Activated CD4-positive, alpha-beta T cell treated with anti-CD3 and anti-CD28 coated beads, Interleukin-2, amount 50 U/mL, for 1 hour (primary cell): Measurements from ENCODE around the gene ICAM3.
"Not testable (repeated sequence)": the region's sequence is repeated elsewhere in the genome, so short reads cannot be mapped to it uniquely, and the experiment has no call there.

Experiments
- DNase-seq: peaks from one replicate; pipeline ENCODE4 v3.0.0-alpha.2; 2020

The ICAM3 gene

DNA sequence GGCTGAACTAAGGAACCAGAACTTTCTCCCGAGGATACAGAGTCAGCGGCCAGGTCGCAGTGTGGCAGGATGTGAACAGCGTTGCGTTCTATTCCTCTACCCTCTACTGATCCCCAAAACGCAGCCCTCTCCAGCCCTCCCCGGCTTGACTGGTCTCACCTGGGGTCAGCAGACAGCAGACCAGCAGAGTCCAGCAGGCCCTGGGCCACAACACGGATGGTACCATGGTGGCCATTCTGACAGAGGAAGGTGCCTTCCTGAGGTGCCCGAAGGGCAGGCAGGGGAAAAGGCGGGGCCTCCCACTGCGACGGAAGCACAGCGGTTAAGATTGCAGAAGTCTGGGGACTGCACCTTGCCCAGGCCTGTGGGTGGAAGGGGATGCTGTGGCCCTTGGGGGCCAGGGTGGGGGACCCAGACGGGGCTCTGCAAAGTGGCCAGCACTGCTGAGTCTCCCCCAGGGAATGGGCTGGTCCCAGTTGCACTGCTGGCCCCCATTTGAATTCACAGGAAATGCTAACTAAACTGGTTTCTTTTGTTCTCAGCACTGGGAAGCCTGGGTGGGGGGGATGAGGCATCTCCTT is at the start of gene ICAM3:
Gene ICAM3, minus strand, starts transcription at position 245 of the 581 bp plus-strand sequence. Its CDS starts 10 bp downstream, at position 235.
- peak; percentile 45 for DNase-seq

DNA sequence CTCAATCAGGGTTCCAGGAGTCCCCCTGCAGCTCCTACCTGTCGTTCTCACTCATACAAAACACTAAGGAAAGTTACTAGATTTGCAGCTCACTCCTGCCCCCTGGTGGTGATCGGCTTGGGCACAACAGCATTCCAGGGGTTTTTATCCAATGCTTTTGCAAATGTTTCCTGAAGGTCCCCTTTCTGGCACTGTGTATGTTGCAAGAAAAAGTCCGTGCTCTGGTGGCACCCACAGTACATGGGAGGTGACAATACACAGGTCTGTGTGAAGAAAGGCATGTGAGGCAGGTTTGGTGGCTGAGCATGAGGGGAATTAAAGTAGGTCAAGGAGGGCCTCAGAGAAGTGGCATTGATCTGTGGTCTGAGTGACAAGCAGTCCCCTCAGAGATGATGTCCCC is 49.5 kb upstream of the ICAM3 start:
- peak; percentile 87 for DNase-seq

DNA sequence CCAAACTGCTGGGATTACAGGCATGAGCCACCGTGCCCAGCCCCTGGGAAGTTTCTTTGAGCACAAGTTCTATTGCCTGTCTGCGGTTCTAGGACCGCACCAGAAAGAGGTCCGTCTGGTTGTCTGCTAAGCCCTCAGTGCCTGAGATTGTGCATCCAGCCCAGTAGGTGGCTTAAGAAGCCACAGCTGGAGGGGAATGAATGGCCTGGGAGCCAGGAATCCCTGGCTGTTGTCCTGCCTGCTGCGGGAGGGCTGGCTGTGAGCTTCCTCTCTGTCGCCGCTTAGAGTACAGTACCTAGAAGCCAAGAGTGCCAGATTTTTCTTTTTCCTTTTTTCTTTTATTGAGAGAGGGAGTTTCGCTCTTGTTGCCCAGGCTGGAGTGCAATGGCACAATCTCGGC is 45.2 kb upstream of the ICAM3 start:
- no peak for DNase-seq

- DNase-seq, result not testable (repeated sequence)
These were observed 43.7 kb upstream of the ICAM3 start for GRCh38 chr19:10383223-10383499.

GRCh38 chr19:10380313-10381102 is 41.1 kb upstream of the ICAM3 start, which contains the start of gene TYK2:
TSS of gene TYK2 (minus strand) at chr19:10380572. CDS start at chr19:10378406, 2,166 bp downstream.
- peak; percentile 95 for DNase-seq

- no peak for DNase-seq
These were observed 40.5 kb upstream of the ICAM3 start for GRCh38 chr19:10379880-10380312.

DNA sequence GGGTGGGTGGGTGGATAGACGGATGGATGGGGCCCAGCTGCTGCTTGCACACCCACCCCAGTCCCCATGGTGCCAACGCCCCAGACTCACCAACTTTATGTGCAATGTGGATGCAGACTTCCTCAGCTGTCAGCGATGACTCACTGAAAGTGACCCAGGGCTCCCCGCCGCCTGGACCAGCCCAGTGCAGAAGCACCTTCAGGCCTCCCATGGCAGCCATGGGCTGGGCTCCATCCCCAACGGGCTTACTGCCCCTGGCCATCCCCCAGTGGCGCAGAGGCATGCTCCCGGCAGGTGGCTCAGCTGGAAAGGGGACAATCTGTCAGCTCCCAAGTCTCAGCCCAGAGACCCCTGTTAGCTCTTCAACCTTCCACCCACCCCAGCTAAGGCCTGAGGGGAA is 38.7 kb upstream of the ICAM3 start:
- no peak for DNase-seq

GRCh38 chr19:10377140-10377640 is 37.8 kb upstream of the ICAM3 start:
- DNase-seq, result not testable (repeated sequence)

DNA sequence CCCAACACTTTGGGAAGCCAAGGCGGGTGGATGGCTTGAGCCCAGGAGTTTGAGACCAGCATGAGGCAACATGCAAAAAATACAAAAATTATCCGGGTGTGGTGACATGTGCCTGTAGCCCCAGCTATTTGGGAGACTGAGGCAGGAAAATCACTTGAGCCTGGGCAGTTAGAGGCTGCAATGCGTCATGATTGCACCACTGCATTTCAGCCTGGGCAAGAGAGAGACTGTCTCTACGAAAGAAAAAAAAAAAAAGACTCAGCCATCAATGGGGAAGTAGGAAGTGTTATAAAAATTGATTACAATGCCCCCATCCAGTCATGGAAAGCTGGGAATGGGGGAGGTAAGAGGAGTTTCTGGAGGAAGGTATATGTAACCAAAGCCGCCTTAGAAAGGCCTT is 35.5 kb upstream of the ICAM3 start:
- DNase-seq, result no peak

GRCh38 chr19:10372690-10373089 is 33.3 kb upstream of the ICAM3 start:
- DNase-seq, result no peak

GRCh38 chr19:10368101-10368803 is 28.8 kb upstream of the ICAM3 start:
- DNase-seq, result no peak

DNA sequence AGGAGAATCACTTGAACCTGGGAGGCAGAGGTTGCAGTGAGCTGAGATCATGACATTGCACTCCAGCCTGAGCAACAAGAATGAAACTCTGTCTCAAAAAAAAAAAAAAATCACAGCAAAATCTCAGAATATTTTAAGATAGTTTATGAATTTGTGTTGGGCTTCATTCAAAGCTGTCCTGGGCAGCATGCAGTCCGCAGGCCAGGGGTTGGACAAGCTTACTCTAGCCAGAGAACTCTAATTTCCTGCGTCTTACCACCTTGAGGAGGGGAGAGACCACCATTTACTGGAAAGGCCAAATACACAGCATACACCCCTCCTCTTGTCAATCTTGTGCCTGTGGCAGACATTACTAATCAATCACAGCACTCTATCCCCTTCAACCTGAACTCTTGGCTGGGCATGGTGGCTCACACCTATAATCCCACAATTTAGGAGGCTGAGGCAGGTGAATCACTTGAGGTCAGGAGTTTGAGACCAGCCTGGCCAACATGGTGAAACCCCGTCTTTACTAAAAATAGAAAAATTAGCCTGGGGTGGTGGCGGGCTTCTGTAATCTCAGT is 27.6 kb upstream of the ICAM3 start:
- DNase-seq, result not testable (repeated sequence)

DNA sequence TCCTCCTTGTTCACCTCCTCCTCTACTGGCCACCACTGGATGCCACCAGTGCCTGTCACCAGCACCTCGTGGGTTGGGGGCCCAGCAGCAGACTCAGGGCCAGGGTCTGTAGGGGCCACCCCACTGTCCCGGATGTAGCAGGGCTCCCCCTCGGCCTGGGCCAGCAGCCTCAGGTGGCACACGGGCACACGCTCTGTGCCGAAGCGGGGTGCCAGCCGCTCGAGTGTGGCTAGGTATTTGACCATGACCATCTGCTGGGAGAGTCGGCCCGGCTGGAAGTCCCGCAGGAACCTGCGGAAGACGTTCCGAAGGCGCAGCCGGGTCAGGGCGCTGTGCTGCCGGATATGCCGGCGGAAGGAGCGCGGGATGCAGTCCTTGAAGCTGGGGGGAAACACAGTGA is 26.1 kb upstream of the ICAM3 start:
- DNase-seq, result no peak

GRCh38 chr19:10364644-10365043 is 25.2 kb upstream of the ICAM3 start:
- no peak for DNase-seq

DNA sequence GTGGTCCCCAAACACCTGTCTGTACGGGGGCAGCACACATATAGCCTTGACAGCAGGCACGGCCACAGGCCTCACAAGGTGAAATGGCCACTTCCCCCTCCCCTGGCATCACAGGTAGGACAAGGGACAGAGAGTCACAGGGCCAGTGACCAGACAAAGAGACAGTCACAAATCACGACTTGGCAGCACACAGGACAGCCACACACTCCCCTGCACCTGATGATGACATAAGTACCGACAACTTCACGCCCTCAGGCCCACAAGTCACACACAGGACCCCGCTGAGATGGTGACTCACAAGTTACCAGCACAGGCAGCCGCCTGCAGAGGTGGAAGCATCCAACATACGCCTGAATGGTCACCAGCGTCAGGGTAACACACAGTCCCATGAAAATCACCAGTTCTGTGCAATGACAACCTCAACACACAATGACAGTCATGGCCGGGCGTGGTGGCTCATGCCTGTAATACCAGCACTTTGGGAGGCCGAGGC is 24.4 kb upstream of the ICAM3 start:
- DNase-seq, result no peak

GRCh38 chr19:10362259-10362658 is 22.8 kb upstream of the ICAM3 start:
- no peak for DNase-seq

GRCh38 chr19:10361569-10362011 is 22.2 kb upstream of the ICAM3 start:
- no peak for DNase-seq

- DNase-seq, result no peak
These were observed 17.0 kb upstream of the ICAM3 start for GRCh38 chr19:10356431-10356830.

GRCh38 chr19:10353793-10354391 is 14.5 kb upstream of the ICAM3 start:
- peak; percentile 38 for DNase-seq

DNA sequence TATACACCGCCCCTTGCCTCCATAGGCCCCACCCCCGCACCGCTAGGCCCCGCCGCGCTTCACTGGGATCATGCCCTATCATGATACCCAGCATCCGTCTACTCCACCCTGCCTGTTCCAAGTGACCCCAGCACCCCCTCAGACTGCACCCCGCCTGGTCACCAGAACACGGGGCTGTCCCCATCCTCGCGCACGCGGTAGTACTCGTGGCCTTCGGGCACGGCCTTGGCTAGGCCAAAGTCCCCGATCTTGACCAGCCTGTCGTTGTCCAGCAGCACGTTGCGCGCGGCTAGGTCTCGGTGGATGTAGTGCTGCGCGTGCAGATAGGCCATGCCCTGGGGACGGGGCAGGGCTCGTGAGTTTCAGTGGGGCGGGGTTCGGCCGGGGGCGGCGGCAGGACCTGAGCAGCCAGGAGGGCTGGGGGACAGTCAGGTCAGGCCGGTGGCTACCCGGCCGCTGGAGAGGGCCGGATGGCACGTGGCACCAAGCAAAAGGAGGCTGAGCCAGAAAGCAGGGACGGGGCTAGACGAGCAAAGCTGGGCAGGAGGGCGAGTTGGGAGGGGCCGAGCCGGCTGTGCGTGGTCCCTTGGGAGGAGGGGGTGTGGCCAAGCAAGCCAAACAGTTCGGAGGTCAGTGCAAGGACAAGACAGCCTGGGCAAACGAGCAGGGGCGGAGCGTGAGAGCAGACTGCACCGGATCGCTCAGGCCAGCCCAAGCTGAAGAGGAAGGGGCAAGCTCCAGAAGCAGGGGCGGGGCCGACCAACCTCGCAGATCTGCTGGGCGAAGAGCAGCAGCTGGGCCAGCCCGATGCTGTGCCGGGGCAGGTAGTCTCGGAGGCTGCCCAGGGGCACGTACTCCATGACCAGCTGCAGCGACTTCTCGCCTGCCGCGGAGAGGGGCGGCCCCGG is 13.6 kb upstream of the ICAM3 start:
- no peak for DNase-seq

- DNase-seq, result no peak
These were observed 7.1 kb upstream of the ICAM3 start for GRCh38 chr19:10346509-10346908.

GRCh38 chr19:10344780-10345179 is 5.4 kb upstream of the ICAM3 start:
- DNase-seq, result no peak
